WTC11 (cell line): ENCODE data around the gene SETD1A. TPM values are rescaled to one million over a fixed set of nuclear protein-coding genes. Genes with fewer than 3 reads are reported as not detected.
A peak's percentile ranks its signal among the peaks of the same experiment; 100 is the strongest.
"Not testable (repeated sequence)": the region's sequence is repeated elsewhere in the genome, so short reads cannot be mapped to it uniquely, and the experiment has no call there.

Source experiments
- ATAC-seq: fragments of 200-7000 bp; cut with Tn5 transposase; 2 replicates; pipeline ENCODE4 v1.10.0; 2021; ENCODE audit warnings: mild to moderate bottlenecking, moderate library complexity
- CTCF ChIA-PET: fragments of 300-600 bp; sonication (Branson Sonifier 250); formaldehyde crosslinking; loops from one replicate; lab custom pipeline; 2021; ENCODE audit warnings: antibody characterized with exemption; lab: Charles Lee
- POLR2A ChIA-PET: fragments of 350-600 bp; sonication (Branson Sonifier 250); formaldehyde crosslinking; loops from one replicate; lab custom pipeline; 2021; ENCODE audit warnings: antibody characterized with exemption; lab: Charles Lee
- DNase-seq: peaks from one replicate; pipeline ENCODE4 v3.0.0; 2021; ENCODE audit warnings: low spot score
- H3K27ac Mint-ChIP-seq: 2 replicates; pipeline ENCODE4 v1.8.0; 2021; ENCODE audit warnings: mixed read lengths
- H3K27me3 Mint-ChIP-seq: 2 replicates; pipeline ENCODE4 v1.8.0; 2021; ENCODE audit warnings: low read depth, mild to moderate bottlenecking, moderate library complexity, mixed read lengths
- H3K36me3 Mint-ChIP-seq: 2 replicates; pipeline ENCODE4 v1.8.0; 2021; ENCODE audit warnings: mixed read lengths
- H3K4me1 Mint-ChIP-seq: 2 replicates; pipeline ENCODE4 v1.8.0; 2022; ENCODE audit warnings: mixed read lengths
- H3K4me3 Mint-ChIP-seq: 2 replicates; pipeline ENCODE4 v1.8.0; 2021; ENCODE audit warnings: mild to moderate bottlenecking, moderate library complexity, mixed read lengths
- H3K9me3 Mint-ChIP-seq: 2 replicates; pipeline ENCODE4 v1.8.0; 2021; ENCODE audit warnings: mixed read lengths
- FOXJ3 ChIP-seq: sonication (generic); formaldehyde crosslinking; IDR thresholded peaks from 2 replicates; pipeline ENCODE4 v1.9.0; 2021; ENCODE audit warnings: missing genetic modification reagents, mild to moderate bottlenecking, borderline replicate concordance
- NR2C2 ChIP-seq: sonication (generic); formaldehyde crosslinking; IDR thresholded peaks from 2 replicates; pipeline ENCODE4 v1.8.0; 2022; ENCODE audit warnings: mild to moderate bottlenecking, missing genetic modification reagents
- PRRX2 ChIP-seq: fragments of 250-450 bp; sonication (Bioruptor Pico); IDR thresholded peaks from 2 replicates; pipeline ENCODE4 v1.8.0; 2021; ENCODE audit warnings: mild to moderate bottlenecking
- SMAD4 ChIP-seq: sonication (generic); formaldehyde crosslinking; IDR thresholded peaks from 2 replicates; pipeline ENCODE4 v1.8.0; 2022; ENCODE audit warnings: mild to moderate bottlenecking, missing genetic modification reagents
- SP1 ChIP-seq: sonication (generic); formaldehyde crosslinking; conservative IDR thresholded peaks from 2 replicates; pipeline ENCODE4 v1.8.1; 2022; ENCODE audit warnings: missing genetic modification reagents
- ZNF317 ChIP-seq: sonication (generic); formaldehyde crosslinking; IDR thresholded peaks from 2 replicates; pipeline ENCODE4 v1.8.1; 2023; ENCODE audit warnings: low read depth, mild to moderate bottlenecking, moderate library complexity, missing genetic modification reagents, borderline replicate concordance
- ZNF416 ChIP-seq: fragments of 250-450 bp; sonication (Bioruptor Pico); IDR thresholded peaks from 2 replicates; pipeline ENCODE4 v1.9.0; 2021; ENCODE audit warnings: mild to moderate bottlenecking, inconsistent platforms
- total RNA-seq: library from RNA; stranded (reverse); gene quantifications from 3 replicates; pipeline ENCODE4 v1.2.3, GENCODE V29; 2021
- TF ChIP-seq, protein P1 (sequence below): sonication (generic); formaldehyde crosslinking; IDR thresholded peaks from 2 replicates; pipeline ENCODE4 v1.8.1; 2022; ENCODE audit warnings: missing genetic modification reagents, borderline replicate concordance
- TF ChIP-seq, protein P2 (sequence below): sonication (generic); formaldehyde crosslinking; IDR thresholded peaks from 2 replicates; pipeline ENCODE4 v1.8.0; 2023; ENCODE audit warnings: mild to moderate bottlenecking, missing genetic modification reagents
- TF ChIP-seq, protein P3 (sequence below): fragments of 200-600 bp; IDR thresholded peaks from 2 replicates; pipeline ENCODE4 v1.8.0; 2022; ENCODE audit warnings: antibody characterized with exemption
- TF ChIP-seq, protein P4 (sequence below): sonication (generic); formaldehyde crosslinking; IDR thresholded peaks from 2 replicates; pipeline ENCODE4 v1.8.1; 2023; ENCODE audit warnings: mild to moderate bottlenecking, missing genetic modification reagents, moderate library complexity
- TF ChIP-seq, protein P5 (sequence below): sonication (generic); formaldehyde crosslinking; IDR thresholded peaks from 2 replicates; pipeline ENCODE4 v1.8.0; 2022; ENCODE audit warnings: mild to moderate bottlenecking, missing genetic modification reagents
- TF ChIP-seq, protein P6 (sequence below): sonication (generic); formaldehyde crosslinking; IDR thresholded peaks from 2 replicates; pipeline ENCODE4 v1.8.1; 2023; ENCODE audit warnings: mild to moderate bottlenecking, moderate library complexity, missing genetic modification reagents

Gene SETD1A
- total RNA-seq, 1 experiment from 2014 or later: 31.1 TPM

DNA sequence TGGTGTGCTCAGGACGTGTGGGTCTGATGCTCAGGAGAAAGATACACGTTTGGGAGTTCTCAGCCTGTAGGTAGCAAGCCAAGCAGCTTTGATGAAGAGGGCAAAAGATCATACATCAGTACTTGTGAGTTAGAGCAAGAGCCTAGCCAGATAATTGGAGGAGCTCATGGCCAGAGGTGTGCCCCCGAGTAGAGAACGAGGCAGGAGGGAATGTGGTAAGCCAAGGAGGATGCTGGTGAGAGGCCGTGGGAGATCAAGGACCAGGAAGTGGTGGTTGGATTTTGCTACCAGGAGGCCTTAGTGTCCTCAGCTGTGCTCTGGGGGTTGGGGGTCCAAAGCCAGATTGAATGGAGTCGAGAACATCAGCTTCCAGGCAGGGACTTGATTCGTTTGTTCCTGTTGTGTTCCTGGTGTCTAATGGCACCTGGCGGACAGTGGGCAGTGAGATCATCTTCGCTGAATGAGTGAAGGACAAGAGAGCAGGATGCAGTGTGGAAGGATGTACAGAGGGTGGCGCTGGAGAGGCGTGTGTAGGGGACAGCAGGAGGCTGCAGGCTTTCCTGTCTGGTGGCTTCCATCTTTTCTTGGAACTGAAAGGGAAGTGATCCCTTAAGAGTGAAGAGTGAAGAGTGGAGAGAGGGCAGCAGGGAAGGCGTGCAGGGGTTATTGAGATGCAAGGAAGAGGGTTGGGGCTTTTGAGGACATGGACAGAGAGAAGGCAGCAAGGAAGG, 22.6 kb upstream of the SETD1A start:
- no peaks in the 10 kb centered on the region; the same call in 1 of the 2 replicates for H3K4me1 Mint-ChIP-seq
- POLR2A ChIA-PET: no interaction called here

DNA sequence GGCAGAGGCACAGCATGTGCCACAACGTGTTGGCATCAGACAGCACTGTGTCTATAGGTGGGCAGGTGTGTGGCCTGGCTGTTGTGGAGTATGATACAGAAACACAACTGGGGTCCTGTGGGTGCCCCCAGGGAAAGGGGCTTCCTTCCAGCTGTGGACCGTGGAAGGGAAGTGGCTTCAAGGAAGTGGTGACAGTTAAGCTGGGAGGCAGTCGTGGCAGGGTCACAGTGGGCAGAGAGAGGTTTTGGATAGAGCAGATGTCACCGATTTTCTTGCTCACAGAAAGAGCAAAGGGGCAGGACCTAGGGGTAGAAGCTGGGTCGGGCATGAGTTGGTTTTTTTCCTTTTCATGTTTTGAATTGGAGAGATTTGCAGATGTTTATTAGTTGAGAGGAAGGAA, 19.9 kb upstream of the SETD1A start:
- ChIA-PET POLR2A (no interaction called here), CTCF (interaction anchor here (1.9 kb wide), 1 partner anchor 47 kb away, joined by 7 read pairs; the partner anchor contains the start of gene HSD3B7)
- ATAC-seq: no peak
- peaks cover 40% of the 10 kb centered on the region for H3K36me3 Mint-ChIP-seq
- H3K27me3 Mint-ChIP-seq: no peaks in the 10 kb centered on the region
- H3K27ac Mint-ChIP-seq: no peak overlapping the region
- H3K4me3 Mint-ChIP-seq: no peak overlapping the region
- DNase-seq: no peak
- TF ChIP-seq ZNF416 (CRISPR knock-in tag): no peak
- TF ChIP-seq, protein P1, sequence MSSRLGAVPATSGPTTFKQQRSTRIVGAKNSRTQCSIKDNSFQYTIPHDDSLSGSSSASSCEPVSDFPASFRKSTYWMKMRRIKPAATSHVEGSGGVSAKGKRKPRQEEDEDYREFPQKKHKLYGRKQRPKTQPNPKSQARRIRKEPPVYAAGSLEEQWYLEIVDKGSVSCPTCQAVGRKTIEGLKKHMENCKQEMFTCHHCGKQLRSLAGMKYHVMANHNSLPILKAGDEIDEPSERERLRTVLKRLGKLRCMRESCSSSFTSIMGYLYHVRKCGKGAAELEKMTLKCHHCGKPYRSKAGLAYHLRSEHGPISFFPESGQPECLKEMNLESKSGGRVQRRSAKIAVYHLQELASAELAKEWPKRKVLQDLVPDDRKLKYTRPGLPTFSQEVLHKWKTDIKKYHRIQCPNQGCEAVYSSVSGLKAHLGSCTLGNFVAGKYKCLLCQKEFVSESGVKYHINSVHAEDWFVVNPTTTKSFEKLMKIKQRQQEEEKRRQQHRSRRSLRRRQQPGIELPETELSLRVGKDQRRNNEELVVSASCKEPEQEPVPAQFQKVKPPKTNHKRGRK (CRISPR knock-in tag): no peak
- TF ChIP-seq PRRX2 (CRISPR knock-in tag): no peak
- TF ChIP-seq SMAD4 (CRISPR knock-in tag): no peak
- no peak for TF ChIP-seq ZNF317 (CRISPR knock-in tag)
- H3K4me1 Mint-ChIP-seq: peaks cover 5% of the 10 kb centered on the region
- no peaks in the 10 kb centered on the region for H3K9me3 Mint-ChIP-seq

More for the DNA sequence above, 22.6 kb upstream of the SETD1A start:
- TF ChIP-seq, protein P2, sequence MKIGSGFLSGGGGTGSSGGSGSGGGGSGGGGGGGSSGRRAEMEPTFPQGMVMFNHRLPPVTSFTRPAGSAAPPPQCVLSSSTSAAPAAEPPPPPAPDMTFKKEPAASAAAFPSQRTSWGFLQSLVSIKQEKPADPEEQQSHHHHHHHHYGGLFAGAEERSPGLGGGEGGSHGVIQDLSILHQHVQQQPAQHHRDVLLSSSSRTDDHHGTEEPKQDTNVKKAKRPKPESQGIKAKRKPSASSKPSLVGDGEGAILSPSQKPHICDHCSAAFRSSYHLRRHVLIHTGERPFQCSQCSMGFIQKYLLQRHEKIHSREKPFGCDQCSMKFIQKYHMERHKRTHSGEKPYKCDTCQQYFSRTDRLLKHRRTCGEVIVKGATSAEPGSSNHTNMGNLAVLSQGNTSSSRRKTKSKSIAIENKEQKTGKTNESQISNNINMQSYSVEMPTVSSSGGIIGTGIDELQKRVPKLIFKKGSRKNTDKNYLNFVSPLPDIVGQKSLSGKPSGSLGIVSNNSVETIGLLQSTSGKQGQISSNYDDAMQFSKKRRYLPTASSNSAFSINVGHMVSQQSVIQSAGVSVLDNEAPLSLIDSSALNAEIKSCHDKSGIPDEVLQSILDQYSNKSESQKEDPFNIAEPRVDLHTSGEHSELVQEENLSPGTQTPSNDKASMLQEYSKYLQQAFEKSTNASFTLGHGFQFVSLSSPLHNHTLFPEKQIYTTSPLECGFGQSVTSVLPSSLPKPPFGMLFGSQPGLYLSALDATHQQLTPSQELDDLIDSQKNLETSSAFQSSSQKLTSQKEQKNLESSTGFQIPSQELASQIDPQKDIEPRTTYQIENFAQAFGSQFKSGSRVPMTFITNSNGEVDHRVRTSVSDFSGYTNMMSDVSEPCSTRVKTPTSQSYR (CRISPR knock-in tag): no peak
- TF ChIP-seq, protein P3, sequence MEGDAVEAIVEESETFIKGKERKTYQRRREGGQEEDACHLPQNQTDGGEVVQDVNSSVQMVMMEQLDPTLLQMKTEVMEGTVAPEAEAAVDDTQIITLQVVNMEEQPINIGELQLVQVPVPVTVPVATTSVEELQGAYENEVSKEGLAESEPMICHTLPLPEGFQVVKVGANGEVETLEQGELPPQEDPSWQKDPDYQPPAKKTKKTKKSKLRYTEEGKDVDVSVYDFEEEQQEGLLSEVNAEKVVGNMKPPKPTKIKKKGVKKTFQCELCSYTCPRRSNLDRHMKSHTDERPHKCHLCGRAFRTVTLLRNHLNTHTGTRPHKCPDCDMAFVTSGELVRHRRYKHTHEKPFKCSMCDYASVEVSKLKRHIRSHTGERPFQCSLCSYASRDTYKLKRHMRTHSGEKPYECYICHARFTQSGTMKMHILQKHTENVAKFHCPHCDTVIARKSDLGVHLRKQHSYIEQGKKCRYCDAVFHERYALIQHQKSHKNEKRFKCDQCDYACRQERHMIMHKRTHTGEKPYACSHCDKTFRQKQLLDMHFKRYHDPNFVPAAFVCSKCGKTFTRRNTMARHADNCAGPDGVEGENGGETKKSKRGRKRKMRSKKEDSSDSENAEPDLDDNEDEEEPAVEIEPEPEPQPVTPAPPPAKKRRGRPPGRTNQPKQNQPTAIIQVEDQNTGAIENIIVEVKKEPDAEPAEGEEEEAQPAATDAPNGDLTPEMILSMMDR: peak; percentile 75
- TF ChIP-seq, all 79 proteins: peak for 1
- peak overlapping the region; percentile 54 for H3K27ac Mint-ChIP-seq
- H3K27me3 Mint-ChIP-seq: no peaks in the 10 kb centered on the region
- peaks cover 48% of the 10 kb centered on the region for H3K36me3 Mint-ChIP-seq
- CTCF ChIA-PET: interaction anchor here (1.0 to 2.2 kb wide), 5 partner anchors 11 to 49 kb away, joined by 3 to 12 read pairs (median 6); partner anchors contain the start of gene FBXL19
- ATAC-seq: peak; percentile 97
- no peak overlapping the region for H3K4me3 Mint-ChIP-seq
- H3K9me3 Mint-ChIP-seq: no peaks in the 10 kb centered on the region
- peak; percentile 82 for DNase-seq

DNA sequence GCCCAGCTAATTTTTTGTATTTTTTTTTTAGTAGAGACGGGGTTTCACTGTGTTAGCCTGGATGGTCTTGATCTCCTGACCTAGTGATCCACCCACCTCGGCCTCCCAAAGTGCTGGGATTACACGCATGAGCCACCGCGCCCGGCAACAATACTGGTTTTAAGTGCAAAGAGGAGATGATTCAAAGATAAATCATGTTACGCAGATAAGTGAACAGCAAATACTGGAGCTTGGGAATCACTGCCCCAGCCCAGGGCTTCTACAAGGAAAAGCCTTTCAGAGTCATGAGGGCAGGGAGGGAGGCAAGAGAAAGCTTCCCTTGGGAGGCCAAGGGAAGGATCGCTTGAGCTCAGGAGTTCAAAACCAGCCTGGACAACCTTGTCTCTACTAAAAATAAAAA, 18.0 kb upstream of the SETD1A start:
- H3K27me3 Mint-ChIP-seq, ATAC-seq, H3K27ac Mint-ChIP-seq, DNase-seq, POLR2A ChIA-PET, H3K4me3 Mint-ChIP-seq, H3K9me3 Mint-ChIP-seq, H3K4me1 Mint-ChIP-seq: not testable (repeated sequence)
- CTCF ChIA-PET: interaction anchor here (0.6 to 4.2 kb wide), 6 partner anchors 13 to 467 kb away, joined by 3 to 79 read pairs (median 6); partner anchors contain the start of genes FBXL19 and HSD3B7
- peaks cover 53% of the 10 kb centered on the region for H3K36me3 Mint-ChIP-seq

DNA sequence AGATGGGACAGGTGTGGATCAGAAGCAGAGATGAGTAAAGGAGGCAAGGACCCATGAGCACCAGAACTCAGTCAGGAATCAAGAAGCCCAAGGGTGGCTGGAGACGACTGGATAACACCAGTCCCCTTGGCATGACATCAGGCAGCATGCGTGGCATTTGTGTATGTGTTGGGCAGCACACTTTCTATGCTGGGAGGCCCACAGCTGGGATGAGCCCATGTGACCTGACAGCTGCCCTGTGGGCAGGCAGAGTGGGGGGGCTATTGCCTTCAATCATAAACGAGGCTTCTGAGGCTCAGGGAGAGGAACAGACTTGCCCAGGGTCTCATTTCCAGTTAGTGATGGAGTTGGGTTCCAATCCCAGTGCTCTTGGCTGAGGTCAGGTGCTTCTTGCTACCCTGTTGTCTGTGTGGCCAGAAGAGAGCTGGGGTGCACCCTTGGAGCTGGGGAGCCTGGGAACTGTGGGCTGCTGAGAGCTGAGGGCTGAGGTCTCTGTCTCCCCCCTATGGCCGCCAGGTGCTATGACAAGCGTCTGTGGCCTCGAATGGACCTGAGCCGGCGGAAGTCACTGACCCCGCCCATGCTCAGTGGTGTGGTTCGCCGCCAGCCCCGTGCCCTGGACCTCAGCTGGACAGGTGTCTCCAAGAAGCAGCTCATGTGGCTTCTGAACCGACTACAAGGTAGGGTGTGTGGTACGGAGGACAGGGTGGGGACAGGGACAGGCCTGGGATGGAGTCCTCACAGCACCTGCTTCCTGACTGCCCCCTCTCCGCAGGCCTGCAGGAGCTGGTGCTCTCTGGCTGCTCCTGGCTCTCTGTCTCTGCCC, 15.7 kb upstream of the SETD1A start:
- POLR2A ChIA-PET: interaction anchor here (1.0 to 1.3 kb wide), 4 partner anchors 12 to 67 kb away, joined by 3 to 8 read pairs (median 4); partner anchors contain the start of gene FBXL19
- Mint-ChIP-seq H3K27ac (no peak overlapping the region), H3K27me3 (no peaks in the 10 kb centered on the region), H3K36me3 (peaks cover 50% of the 10 kb centered on the region), H3K9me3 (no peaks in the 10 kb centered on the region), H3K4me1 (peaks cover 13% of the 10 kb centered on the region), H3K4me3 (no peak overlapping the region)
- ATAC-seq: peak; percentile 97
- CTCF ChIA-PET: interaction anchor here (0.6 to 4.2 kb wide), 34 partner anchors 8 to 849 kb away, joined by 3 to 79 read pairs (median 4); partner anchors contain the start of genes CTF1, FBRS, FBXL19 and HSD3B7
- DNase-seq: peak; percentile 82
- no peak for TF ChIP-seq NR2C2
- TF ChIP-seq, protein P4, sequence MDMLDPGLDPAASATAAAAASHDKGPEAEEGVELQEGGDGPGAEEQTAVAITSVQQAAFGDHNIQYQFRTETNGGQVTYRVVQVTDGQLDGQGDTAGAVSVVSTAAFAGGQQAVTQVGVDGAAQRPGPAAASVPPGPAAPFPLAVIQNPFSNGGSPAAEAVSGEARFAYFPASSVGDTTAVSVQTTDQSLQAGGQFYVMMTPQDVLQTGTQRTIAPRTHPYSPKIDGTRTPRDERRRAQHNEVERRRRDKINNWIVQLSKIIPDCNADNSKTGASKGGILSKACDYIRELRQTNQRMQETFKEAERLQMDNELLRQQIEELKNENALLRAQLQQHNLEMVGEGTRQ (CRISPR knock-in tag): peak; percentile 56
- no peak for TF ChIP-seq FOXJ3 (CRISPR knock-in tag)
- TF ChIP-seq, protein P5, sequence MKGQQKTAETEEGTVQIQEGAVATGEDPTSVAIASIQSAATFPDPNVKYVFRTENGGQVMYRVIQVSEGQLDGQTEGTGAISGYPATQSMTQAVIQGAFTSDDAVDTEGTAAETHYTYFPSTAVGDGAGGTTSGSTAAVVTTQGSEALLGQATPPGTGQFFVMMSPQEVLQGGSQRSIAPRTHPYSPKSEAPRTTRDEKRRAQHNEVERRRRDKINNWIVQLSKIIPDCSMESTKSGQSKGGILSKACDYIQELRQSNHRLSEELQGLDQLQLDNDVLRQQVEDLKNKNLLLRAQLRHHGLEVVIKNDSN (CRISPR knock-in tag): peak; percentile 50; the same call in 1 of the 2 replicates
- TF ChIP-seq, protein P6, sequence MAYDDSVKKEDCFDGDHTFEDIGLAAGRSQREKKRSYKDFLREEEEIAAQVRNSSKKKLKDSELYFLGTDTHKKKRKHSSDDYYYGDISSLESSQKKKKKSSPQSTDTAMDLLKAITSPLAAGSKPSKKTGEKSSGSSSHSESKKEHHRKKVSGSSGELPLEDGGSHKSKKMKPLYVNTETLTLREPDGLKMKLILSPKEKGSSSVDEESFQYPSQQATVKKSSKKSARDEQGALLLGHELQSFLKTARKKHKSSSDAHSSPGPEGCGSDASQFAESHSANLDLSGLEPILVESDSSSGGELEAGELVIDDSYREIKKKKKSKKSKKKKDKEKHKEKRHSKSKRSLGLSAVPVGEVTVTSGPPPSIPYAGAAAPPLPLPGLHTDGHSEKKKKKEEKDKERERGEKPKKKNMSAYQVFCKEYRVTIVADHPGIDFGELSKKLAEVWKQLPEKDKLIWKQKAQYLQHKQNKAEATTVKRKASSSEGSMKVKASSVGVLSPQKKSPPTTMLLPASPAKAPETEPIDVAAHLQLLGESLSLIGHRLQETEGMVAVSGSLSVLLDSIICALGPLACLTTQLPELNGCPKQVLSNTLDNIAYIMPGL (CRISPR knock-in tag): peak; percentile 48; the same call in 1 of the 2 replicates
- TF ChIP-seq SP1 (CRISPR knock-in tag): 0 out of 2 replicates have a peak, but pooled peaks have one; percentile 13
